Activated gamma-delta T cell treated with Interleukin-2 at 50 U/mL for 16 hours (primary cell): ENCODE measurements around the gene NDRG3.
"Not testable (repeated sequence)": the region's sequence is repeated elsewhere in the genome, so short reads cannot be mapped to it uniquely, and the experiment has no call there.

Source experiments
- DNase-seq: peaks from one replicate; pipeline ENCODE4 v3.0.0-alpha.2; 2020

The NDRG3 gene

DNA sequence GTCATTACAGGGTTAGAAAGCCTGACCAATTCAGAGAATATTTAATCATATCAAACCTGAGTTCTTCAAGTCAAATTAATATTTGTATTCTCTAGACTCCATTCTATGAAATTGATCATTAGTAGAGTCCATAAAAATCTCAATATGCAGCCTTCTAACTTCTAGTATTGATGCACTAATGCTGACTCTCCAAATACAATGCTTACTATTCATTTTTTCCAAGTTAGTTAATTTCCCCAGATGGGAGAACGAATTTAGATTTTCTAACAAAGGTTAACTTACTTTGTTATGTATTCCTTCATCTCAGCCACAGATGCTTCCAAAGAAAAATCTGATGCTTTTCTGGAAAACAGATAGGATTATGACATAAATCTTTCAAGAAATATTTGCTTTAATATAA lies 12.4 kb upstream of the NDRG3 start:
- no peak for DNase-seq

DNA sequence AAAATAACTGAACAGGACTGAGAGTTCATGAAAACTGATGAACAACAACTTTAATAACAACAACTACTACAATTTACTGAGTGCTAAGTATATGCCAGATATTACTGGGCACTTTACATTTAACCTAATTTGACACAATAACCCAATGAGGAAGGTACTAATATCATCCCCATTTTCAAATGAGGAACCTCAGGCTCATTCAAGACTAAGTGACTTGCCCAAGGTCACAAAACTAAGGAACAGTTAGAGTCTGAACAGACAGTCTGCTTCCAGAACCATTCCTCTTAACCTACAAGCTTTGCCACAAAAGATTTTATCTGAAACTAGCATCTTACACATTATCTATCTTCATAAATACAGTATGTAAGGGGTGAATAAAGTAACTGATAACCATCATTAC lies 10.6 kb upstream of the NDRG3 start:
- DNase-seq = no peak

DNA sequence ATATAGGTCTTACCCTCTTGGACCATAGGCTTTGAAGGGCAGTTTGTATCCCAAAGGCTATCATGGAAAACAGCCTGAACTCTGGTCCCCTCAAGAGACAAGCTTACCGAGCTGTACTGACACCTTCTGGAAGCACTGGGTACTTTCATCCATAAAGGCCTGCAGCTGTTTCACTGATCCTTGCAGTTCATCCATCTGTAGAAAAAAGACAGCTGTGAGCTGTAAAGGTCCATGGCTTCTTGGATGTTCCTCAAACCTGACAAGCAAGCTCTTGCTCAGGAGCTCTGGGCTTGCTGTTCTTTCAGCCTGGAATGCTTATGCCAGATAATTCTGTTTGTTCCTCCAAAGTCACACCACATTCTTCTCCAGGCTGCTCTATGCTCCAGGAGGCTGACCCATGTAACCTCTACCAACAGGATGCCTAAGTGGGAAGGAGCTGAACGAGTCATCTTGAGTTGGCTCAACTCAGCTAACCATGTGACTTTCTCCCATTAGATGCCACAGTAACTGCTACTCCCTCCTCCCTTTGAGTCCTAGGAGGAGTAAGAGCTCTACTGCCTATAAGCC lies 8.8 kb upstream of the NDRG3 start:
- DNase-seq = peak; percentile 37

DNA sequence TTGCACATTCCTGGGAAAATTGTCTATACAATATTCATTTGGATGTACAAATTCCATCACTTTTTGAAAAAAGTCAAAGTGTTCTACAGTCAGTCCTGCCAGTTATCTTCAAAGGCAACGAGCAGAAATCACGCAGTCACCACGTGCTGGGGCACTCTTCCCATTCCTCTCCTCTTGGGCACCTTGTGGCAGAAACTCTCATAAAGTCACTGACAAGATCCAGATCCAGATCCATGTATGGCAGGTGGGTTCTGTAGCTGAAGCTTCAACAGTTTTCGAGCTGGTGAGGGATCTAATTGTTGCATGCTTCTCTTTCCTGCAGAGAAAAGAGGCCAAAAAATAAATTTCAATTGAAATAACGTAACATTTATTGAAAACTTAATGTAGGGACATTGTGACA lies 6.7 kb upstream of the NDRG3 start:
- no peak for DNase-seq

DNA sequence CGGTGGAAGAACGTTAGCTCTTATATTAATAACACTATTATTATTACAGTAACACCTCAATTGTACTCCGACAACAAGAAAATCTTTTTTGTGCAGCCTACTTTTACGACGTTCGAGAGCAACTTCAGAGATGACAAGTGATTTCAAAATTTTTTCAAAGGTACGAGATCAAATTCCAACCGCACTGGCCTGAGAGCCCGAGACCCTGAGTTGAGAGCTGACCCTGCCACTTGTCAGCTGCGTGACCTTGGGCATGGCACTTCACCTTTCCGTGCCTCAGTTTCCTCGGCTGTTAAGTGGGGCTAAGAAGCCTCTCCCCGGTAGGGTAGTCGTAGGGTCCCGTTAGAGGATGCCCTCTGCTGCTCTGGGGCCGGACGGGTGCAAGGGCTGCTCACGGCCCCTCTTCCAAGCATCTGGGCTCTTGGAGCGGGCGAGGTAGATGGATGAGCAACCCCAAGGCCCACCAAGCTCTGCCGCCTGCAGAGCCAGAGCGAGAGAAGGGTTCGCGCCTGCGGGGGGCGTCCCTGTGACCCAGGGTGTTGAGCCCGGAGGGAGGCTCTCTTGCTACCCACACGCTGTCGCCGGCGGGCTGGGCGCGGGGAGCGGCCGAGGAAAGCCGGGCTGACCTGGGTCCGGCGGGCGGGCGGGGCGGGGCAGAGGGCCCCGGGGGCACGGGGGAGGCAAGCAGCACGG lies 510 bp downstream of the NDRG3 start:
- no peak for DNase-seq

DNA sequence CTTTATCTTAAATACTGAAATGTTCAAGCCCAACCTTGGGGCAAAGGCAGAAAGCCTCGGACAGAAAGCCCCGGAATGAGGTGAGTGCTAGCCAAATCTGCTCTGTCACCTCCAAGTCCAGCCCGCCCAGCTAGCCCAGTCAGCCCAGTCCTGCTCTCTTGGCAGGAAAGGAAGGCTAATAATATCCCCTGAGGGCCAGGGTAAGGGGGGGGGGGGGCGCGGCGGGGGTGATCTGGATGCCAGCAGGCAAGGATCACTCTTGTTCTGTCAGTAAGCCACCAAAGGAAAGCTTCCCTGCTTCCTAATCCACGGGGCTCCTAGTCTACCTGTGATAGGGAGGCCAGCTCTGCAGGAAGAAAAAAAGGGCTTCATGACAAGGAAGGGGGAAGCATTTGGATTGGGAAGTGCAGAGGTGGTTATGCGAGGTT lies 1.1 kb downstream of the NDRG3 start:
- DNase-seq = no peak

DNA sequence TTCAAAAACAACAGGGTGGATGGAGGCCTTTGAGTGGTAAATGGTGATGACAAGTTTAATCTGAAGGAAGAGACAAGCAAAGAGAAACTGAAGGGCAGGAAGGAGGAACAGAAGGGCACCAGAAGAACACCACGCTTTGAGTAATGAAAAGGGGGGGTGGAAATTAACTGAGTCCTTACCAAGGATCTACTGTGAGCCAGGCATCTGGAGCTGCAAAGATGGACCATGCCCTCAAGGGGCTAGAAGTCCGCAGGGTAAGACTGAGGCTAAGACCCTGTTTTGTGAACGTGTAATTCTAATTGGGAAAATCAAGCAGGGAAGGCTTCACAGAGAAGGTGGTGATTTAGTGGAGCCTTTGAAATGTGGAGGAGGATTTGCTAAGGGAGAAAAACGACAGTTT lies 1.6 kb downstream of the NDRG3 start:
- no peak for DNase-seq

DNA sequence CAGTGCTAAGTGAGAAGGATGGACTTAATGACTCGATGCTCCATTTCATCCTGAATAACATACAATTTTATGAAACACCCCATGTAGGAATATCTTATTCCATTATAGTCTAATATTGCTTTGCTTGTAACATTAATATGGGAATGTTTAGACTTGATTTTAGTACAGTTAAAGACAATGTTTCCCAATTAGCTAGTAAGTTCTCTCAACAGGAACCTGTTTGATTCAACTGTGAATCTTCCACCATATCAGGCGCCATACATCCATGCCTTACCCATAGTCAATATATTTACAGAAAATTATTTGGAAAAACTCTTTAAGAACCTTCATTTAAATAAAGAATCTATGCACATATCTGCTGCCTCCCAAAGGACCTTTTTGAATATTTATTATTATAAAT lies 3.3 kb downstream of the NDRG3 start:
- no peak for DNase-seq

DNA sequence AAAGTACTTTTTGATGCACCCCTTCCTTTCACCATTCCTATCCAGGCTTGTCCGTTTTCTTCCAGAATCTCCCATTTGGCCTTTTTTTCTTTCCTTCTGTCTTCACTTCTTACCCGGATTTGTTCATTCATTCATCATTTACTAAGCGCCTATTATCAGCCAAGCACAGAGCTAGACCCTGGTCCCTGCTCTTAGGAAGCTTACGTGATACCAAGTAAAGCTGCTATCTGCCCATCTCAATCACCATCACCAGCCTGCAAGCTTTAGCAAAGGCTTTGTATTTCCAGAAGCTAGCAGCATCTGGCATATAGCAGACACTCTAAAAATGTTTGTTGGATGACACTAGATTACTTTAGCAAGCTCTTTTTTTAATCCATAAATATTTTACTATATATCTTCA lies 4.8 kb downstream of the NDRG3 start:
- DNase-seq = no peak

DNA sequence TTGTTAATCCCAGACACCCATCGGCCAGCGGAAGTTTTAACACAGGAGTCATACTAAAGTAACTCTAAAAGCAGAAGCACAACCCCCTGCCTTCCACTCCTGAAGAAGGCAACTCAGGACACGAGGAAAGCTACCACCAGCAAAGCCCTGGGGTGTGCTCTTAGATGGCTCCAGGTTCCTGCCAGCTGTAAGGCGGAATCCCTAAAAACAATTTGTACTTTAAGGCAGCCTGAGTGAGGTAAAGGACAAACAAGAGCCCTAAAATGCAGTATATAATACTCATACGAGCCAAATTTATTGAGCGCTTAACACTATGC lies 8.7 kb downstream of the NDRG3 start:
- DNase-seq = no peak

DNA sequence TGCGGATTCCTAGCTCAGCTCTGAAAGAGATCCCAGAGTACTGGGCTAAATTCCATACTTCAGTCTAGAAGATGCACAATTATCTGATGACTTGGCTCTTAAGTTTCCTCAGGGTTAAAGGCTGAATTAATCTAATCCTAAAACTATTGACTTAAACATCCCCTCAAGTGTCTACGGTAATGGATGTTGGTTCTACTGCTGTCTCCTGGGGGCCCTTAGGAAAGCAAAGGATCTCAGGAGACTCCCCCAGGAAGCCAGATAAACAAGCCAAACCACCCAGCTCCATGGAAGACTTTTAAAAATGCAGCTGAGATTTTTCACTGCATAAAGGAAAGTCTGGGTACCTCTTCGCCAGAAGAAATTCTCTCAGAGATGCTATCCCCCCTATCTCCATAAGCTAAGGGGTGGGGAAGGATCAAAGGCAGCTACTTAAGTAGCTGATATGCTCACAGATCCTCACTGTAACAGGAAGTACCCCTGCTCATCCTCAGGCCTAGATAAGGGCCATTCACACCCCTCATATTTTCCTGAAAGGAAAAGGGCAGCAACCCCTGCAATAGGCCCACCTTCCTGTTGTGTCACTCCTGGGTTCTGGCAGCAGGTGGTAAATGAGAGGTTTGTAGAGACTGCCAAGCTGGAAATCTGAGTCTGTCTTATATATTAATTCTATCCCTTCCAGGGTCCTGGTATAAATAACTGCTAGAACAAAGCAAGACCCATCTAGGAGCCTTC lies 9.3 kb downstream of the NDRG3 start:
- no peak for DNase-seq

DNA sequence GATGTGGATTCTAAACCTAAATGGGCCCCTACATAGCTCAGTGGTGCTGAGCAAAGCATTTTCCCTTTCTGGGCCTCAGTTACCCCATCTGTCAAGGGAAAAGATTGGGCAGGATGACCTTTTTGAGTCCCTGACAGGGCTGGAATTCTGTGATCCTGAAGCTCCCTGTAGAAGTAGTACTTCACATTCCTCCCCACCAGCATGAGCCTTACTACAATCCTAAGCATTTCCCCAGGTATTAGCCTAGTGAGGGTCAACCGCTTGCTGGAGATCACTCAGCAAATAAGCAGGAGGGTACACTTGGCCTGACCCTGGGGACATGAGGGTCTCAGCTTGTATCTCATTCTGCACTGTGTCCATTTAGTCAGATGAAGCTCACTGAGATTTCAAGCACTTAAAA lies 13.4 kb downstream of the NDRG3 start:
- no peak for DNase-seq

DNA sequence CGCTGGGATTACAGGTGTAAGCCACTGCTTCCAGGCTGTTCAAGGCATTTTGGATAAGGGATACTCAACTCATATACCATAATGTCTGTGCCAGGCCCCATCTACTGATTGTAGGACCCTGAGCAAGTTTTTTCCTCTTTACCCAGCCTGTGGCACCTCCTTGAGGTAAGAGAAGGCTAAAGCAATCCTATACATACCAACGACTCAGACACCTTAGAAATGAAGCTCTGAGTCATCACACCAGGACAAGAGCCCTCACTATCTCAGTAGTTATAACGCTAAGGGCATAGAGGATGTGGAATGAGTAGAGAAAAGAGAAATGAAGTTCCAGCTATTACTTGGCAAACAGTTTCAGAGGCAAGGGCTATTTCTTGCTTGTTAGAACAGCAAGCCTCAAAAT lies 16.9 kb downstream of the NDRG3 start:
- DNase-seq = no peak

DNA sequence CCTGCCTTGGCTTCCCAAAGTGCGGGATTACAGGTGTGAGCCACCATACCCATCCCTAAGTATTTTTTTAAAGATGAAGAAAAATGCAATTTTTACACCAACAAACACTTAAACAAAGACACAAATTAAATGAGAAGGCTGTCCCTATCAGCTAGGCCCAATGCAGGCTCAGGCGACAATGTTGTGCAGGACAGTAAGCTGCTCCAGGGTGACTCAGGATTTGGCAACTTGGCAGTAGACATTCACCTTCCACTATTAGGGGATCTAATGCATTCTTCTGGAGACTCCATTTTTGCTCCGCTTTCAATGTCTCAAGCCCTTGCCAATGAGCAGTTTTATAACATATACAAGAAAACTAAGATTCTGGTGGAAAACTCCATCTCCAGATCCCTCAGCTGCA lies 19.7 kb downstream of the NDRG3 start:
- DNase-seq = no peak

DNA sequence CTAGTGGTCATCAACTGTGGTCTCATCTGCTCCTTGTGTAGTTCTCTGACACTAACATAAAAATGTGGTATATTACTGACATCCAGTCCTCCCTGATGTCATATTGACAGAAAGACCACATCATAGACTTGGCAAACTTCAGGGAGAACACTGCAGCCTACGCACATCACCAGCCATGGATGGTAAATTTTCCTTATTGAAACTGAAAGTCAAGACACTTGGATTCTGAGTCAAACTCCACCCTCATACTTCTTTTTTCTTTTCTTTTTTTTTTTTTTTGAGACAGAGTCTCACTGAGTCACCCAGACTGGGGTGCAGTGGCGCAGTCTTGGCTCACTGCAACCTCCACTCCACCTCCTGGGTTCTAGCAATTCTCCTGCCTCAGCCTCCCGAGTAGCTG lies 25.4 kb downstream of the NDRG3 start:
- no peak for DNase-seq

DNA sequence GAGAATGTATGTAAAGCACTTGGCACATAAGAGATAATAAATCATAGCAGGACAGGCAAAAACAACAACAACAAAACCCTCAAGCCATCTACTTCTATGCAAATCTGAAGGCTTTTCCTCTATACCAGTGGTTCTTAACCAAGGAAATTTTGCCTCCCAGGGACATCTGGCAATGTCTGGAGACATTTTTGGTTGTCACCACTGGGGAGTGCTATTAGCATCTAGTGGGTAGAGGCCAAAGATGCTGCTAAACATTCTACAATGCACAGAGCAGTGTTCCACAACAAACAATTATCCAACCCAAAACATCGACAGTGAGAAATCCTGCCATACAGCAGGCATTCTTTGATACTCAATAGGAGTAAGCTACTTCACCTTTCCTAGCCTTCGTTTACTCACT lies 28.2 kb downstream of the NDRG3 start:
- DNase-seq = no peak

DNA sequence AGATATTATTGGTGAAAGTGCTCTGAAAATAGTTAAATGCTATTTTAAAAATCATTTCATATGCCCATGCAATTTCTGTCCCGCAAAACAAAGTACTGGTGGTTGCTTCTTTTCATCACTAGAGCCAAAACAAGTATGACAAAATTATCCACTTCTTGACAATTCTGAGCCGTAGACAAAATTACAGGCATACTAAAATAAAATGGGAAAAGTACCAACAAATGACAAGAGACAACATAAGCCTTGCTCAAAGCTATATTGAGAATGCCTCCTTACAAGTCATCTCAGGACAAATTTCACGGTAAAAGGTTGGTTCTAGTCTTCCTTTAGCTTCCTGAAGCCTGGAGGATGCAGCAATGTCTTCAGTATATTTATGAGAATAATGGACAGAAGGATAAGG lies 28.9 kb downstream of the NDRG3 start:
- DNase-seq = no peak

DNA sequence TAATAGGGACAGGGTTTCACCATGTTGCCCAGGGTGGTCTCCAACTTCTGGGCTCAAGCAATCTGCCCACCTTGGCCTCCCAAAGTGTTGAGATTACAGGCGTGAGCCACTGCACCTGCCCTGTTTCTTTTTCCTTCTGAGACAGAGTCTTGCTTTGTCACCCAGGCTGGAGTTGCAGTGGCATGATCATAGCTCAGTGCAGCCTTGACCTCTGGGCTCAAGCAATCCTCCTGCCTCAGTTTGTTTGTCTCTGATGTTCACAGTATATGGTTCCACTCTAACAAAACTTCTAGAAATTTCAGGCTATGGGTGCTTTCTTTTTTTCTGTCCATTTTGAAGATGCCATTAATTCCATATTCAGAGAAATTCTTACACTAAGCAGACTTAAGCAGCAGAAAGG lies 33.1 kb downstream of the NDRG3 start:
- DNase-seq = no peak

DNA sequence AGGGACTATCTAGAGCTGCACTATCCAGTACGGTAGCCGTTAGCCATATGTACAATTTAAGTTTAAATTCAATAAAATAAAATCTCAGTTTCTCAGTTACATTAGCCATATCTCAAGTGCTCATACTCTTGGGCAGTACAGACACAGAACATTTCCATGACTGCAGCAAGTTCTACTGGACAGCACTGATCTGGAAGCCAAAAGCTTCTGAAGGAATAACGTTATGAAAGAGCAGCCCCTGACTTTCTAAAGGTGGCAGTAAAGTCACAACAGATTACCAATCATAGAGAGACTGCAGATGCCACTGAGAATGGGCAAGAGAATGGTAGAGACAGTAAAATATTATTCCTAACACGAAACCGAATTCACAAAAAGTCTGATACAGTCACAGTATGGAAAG lies 36.8 kb downstream of the NDRG3 start:
- no peak for DNase-seq

DNA sequence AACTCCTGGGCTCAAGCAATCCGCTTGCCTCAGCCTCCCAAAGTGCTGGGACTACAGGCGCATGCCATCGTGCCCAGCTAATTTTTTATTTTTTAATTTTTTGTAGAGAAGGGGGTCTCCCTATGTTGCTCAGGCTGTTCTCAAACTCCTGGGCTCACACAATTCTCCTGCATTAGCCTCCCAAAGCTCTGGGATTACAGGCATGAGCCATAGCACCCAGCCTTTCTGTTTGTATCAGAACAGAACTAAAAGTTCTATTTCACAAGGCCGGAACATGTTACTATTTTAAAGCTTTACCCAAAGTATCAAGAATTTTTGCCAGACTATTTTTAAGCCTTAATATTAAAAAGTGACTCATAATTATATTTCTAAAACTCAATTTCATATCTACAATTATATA lies 42.4 kb downstream of the NDRG3 start:
- DNase-seq = no peak

DNA sequence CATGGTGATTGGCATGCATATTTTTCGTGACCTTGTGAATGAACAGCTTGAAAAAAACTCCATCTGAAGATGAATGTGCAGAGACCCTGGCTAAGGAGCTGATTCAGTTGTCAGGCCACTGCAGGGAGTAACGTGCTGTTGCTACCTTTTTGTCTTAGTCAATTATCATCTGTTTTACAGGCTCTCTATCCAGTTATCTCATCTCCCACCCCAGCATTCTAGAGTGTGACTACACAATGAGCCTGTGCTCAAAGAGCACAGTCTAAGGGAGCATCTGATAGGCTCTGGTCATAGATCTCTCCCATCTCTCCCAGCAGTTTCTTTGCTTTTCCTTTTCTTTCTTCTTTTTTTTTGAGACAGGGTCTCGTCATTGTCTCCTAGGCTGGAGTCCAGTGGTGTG lies 45.5 kb downstream of the NDRG3 start:
- DNase-seq = no peak

DNA sequence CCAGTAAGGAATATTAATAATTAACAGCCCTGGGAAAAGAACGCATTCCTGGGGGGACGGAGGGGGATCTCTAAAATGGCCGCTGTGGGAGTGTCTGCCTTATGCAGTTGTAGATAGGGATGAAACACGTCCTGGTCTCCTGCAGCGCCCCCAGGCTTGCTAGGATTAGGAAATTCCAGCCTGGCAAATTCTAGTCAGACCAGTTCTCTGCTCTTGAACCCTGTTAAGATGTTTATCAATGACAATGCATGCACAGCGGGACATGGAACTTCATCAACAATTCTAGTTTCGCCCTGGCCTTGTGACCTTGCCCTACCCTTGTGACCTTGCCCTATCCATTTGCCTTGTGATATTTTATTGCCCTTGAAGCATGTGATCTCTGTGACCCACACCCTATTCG lies 50.4 kb downstream of the NDRG3 start:
- DNase-seq = not testable (repeated sequence)

DNA sequence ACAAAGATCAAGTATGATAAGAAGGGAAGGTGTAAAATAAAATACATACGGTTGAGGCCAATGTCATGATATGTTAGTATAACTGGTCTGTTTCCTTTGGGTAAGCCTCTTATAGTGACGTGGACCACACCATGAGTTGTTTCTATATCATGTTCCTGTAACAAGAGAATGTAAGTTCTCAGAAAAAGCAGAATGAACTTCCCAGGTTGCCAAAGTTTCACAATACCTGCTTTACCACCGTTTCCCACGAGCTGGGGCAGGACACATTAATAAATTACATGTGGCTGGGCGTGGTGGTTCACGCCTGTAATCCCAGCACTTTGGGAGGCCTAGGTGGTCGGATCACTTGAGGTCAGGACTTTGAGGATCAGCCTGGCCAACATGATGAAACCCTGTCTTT lies 57.3 kb downstream of the NDRG3 start:
- no peak for DNase-seq

DNA sequence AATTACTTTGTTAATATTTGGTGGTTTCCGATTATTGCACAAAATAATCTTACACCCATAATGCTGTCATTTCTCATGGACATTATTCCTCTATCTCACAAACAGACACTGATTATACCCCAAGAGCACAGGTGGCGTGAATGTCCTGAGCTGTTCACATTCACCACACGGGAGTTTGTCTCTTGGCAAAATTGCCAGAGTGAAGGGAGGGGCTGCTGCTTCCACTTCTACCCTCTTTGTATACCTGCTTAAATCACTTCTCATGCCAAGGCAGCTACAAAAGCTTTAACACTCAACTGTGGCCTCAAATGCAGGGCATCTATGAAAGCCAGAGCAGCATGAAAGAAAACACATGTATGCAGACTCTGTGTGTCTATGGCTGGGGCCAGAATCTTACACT lies 58.0 kb downstream of the NDRG3 start:
- DNase-seq = no peak

DNA sequence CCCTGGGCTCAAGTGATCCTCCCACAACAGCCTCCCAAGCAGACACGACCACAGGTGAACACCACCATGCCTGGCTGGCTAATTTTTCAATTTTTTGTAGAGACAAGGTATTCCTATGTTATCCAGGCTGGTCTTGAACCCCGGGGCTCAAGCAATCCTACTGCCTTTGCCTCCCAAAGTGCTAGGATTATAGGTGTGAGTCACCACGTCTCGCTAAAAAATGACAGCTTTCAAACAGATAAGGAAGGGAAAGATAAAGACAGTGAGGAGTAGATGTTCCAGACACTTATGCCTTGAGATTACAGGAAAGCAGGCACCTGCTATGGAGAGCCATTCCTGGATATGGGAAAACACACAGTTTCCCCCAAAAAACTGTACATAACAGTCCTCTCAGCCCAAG lies 58.9 kb downstream of the NDRG3 start:
- DNase-seq = no peak
